ENCODE data around the gene FECH.
"Not testable (repeated sequence)": the region's sequence is repeated elsewhere in the genome, so short reads cannot be mapped to it uniquely, and the experiment has no call there.

The FECH gene

DNA sequence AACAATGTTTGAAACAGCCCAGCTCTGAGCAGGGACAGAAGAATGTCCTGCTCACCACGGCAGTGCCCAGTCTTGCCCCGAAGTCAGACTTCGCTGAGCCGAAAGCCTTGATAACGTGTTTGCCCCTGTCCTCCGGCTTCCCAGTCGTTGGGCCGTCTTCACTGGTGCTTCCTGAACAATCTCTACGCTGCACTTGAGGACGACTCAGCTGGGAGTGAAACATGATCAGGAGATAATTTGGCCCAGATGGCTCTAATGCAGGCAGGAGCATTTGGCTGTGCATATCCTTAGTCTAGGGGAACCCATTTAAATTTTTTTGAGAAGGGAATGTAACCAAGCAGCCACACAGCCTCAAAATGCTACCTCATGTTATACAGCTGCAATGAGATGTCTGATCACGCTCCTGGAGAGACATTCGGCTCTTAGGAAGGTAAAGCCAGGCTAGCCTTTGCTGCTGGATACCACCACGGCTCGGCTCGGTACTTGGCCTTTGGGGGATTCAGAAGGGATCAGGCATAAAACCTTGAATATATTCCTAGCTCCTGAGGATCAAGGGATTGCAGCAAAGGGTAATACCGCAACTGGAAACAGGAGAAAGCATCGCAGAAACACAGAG, 43.6 kb downstream of the FECH start:
- no peaks in the 10 kb centered on the region for H3K36me3 ChIP-seq (ENCODE audit: control insufficient read depth, insufficient read depth, low read length)
- H3K27me3 ChIP-seq (ENCODE audit: control insufficient read depth, insufficient read depth, low read length) = no peaks in the 10 kb centered on the region
- no peaks in the 10 kb centered on the region for H3K4me1 ChIP-seq (ENCODE audit: control insufficient read depth, insufficient read depth, low read length)
- no peak overlapping the region for H3K4me3 ChIP-seq (ENCODE audit: low read depth, low read length)
- no peak overlapping the region for H3K9ac ChIP-seq (ENCODE audit: low read depth, low read length)
- H3K9me3 ChIP-seq (ENCODE audit: control insufficient read depth, insufficient read depth, low read length) = no peaks in the 10 kb centered on the region

DNA sequence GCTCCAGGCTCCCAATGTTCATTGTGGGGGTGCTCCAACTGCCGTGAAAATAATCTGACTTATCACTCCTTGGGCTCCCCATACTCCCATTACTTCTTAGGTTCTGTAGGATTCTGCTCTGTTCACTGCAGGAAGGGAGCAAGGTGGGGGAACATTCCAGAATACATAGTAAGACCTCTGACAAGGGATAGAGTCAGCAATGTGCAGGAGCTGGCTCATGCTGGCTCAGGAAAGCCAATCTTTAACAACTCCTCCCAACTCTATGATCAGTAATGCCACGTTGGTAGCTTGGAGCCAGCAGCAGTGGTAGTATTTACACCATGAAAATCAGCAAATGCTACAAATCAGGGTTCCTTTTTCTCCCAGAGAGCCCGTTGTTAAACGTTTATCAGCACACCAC, 44.4 kb downstream of the FECH start:
- Histone ChIP-seq H3K36me3 (ENCODE audit: control insufficient read depth, insufficient read depth, low read length) (no peaks in the 10 kb centered on the region), H3K9ac (ENCODE audit: low read depth, low read length) (no peak overlapping the region), H3K27me3 (ENCODE audit: control insufficient read depth, insufficient read depth, low read length) (no peaks in the 10 kb centered on the region), H3K9me3 (ENCODE audit: control insufficient read depth, insufficient read depth, low read length) (no peaks in the 10 kb centered on the region), H3K4me3 (ENCODE audit: low read depth, low read length) (no peak overlapping the region), H3K4me1 (ENCODE audit: control insufficient read depth, insufficient read depth, low read length) (no peaks in the 10 kb centered on the region)

DNA sequence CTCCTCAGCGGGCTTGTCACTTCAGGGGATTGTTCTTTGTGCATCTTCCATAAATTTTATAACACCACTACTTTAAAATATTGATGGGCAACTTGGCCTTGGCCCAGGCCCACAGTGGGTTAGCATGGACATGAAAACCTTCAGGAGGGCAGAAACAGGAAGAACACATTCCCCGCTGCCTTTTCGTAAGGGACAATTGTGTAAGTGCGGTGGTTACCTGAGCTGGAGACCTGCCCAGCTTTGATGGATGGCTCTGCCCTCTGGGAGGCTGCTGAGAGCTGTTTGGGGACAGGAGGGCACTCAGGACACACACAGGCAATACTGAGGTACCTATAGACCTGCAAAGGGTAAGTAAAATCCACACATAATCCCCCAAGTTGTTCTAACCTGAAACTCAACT, 46.8 kb downstream of the FECH start:
- Histone ChIP-seq H3K36me3 (ENCODE audit: control insufficient read depth, insufficient read depth, low read length) (no peaks in the 10 kb centered on the region), H3K9ac (ENCODE audit: low read depth, low read length) (no peak overlapping the region), H3K4me1 (ENCODE audit: control insufficient read depth, insufficient read depth, low read length) (no peaks in the 10 kb centered on the region), H3K9me3 (ENCODE audit: control insufficient read depth, insufficient read depth, low read length) (no peaks in the 10 kb centered on the region), H3K4me3 (ENCODE audit: low read depth, low read length) (no peak overlapping the region), H3K27me3 (ENCODE audit: control insufficient read depth, insufficient read depth, low read length) (no peaks in the 10 kb centered on the region)

DNA sequence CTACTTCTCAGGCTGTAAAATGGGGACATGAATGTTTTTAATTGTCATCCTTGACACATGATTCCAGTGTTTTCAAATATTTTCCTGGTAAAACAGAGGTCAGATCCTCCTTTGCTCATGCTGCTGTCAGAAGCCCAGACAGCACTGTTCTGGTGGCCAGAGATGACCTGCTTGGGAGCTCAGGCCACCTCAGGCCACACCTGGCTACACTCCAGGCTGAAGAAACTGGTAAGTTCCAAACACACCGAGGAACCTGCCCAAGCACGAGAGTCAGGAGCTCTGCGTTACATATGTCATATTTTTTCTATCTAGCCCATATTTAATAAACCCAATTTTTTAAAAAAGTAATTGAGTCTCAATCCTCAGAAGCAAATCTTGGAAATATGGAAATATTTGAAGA, 47.9 kb downstream of the FECH start:
- Histone ChIP-seq H3K36me3 (ENCODE audit: control insufficient read depth, insufficient read depth, low read length) (no peaks in the 10 kb centered on the region), H3K4me3 (ENCODE audit: low read depth, low read length) (no peak overlapping the region), H3K27me3 (ENCODE audit: control insufficient read depth, insufficient read depth, low read length) (no peaks in the 10 kb centered on the region), H3K9me3 (ENCODE audit: control insufficient read depth, insufficient read depth, low read length) (no peaks in the 10 kb centered on the region), H3K9ac (ENCODE audit: low read depth, low read length) (no peak overlapping the region), H3K4me1 (ENCODE audit: control insufficient read depth, insufficient read depth, low read length) (no peaks in the 10 kb centered on the region)

DNA sequence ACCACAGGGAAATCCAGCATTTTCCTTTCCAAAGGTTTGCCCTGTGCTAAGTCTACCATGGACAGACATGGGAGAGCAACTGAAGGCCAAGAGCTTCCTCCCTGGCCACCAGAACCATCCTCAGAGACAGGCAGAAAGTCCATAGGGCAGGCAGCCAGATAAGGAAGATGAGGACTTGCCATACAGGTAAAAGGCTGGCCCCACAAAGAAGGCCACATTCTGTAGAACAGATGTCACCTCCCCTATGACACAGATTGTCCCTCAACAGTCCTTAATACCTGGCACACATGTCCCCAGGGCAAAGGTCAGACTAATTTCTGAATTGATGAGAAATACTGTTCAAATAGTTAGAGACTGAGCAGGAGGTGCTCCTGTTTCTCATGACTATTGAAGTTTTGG, 52.0 kb downstream of the FECH start:
- Histone ChIP-seq H3K9ac (ENCODE audit: low read depth, low read length) (no peak overlapping the region), H3K27me3 (ENCODE audit: control insufficient read depth, insufficient read depth, low read length) (no peaks in the 10 kb centered on the region), H3K4me1 (ENCODE audit: control insufficient read depth, insufficient read depth, low read length) (peaks cover 9% of the 10 kb centered on the region), H3K9me3 (ENCODE audit: control insufficient read depth, insufficient read depth, low read length) (no peaks in the 10 kb centered on the region), H3K36me3 (ENCODE audit: control insufficient read depth, insufficient read depth, low read length) (no peaks in the 10 kb centered on the region), H3K4me3 (ENCODE audit: low read depth, low read length) (no peak overlapping the region)

DNA sequence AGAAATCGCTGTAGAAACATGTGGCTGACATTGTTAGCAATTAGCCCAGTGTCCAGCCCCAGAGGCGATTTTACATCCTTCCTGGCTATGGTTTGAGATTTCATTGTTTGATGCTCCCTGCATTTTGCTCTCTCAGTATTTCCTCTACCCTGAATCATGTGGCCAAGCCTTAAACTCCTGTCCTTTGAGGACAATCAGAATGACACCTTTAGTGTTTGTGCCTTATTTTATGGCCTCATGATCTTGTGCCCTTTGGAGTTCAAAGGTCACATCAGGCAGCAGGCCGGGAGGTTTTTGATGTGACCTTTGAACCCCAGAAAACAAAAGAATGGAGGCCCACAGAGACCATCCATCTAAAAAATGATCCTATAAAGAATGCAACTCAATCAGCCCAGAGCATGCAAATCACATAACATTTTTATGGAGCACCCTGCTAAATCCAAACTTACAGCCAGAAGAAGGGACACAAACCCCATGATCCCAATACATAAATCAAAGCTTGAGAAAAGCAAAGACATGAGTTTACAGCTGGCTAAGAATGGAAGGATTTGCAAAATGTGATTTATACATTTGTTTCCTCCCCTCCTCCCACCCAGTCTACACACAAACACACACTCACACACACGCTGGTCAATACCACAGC, 52.5 kb downstream of the FECH start:
- H3K27me3 ChIP-seq (ENCODE audit: control insufficient read depth, insufficient read depth, low read length) = no peaks in the 10 kb centered on the region
- H3K4me3 ChIP-seq (ENCODE audit: low read depth, low read length) = no peak overlapping the region
- H3K36me3 ChIP-seq (ENCODE audit: control insufficient read depth, insufficient read depth, low read length) = no peaks in the 10 kb centered on the region
- peaks cover 9% of the 10 kb centered on the region for H3K4me1 ChIP-seq (ENCODE audit: control insufficient read depth, insufficient read depth, low read length)
- H3K9me3 ChIP-seq (ENCODE audit: control insufficient read depth, insufficient read depth, low read length) = no peaks in the 10 kb centered on the region
- H3K9ac ChIP-seq (ENCODE audit: low read depth, low read length) = no peak overlapping the region

DNA sequence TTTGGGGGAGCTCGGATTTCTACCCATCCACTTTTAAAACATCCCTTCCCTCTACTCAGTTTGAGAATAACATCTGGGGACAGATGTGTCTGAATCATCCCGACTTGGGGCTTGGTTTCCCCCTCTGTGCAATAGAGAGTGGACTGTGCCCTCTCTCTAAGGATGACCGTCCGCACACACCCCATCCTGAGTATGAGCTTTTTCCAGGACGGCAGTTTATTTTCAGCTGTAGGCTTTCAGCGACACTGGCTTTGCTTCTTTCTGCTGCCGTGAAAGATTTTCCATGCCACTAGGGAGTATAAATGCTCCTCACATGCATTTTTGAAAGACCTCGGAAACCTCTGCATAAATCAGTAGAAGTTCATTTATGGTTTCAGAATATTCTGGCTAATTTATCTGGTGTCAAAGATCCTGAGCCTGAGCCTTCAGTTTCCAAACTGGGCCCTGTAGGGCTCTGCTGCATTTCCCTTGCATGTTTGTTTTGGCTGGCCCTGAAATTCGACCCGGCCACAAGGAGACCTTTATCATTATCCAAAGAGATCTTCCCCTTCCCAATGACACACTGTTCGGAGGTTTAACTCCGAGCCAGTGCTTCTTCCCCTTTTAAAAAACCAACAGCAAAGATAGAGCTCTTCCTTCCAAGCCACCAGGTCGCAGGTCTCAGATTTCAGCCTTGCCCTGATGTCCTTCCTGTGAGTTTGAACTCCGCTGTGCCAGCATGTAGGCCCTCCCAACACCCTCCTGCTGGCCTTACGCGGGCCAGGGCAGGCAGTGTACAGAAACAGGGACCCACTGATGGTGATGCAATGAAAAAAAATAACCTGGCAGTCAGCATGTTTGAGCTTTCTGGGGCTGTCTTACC, 53.3 kb downstream of the FECH start:
- no peaks in the 10 kb centered on the region for H3K9me3 ChIP-seq (ENCODE audit: control insufficient read depth, insufficient read depth, low read length)
- no peaks in the 10 kb centered on the region for H3K27me3 ChIP-seq (ENCODE audit: control insufficient read depth, insufficient read depth, low read length)
- peaks cover 9% of the 10 kb centered on the region for H3K4me1 ChIP-seq (ENCODE audit: control insufficient read depth, insufficient read depth, low read length)
- no peaks in the 10 kb centered on the region for H3K36me3 ChIP-seq (ENCODE audit: control insufficient read depth, insufficient read depth, low read length)
- H3K9ac ChIP-seq (ENCODE audit: low read depth, low read length) = no peak overlapping the region
- no peak overlapping the region for H3K4me3 ChIP-seq (ENCODE audit: low read depth, low read length)

DNA sequence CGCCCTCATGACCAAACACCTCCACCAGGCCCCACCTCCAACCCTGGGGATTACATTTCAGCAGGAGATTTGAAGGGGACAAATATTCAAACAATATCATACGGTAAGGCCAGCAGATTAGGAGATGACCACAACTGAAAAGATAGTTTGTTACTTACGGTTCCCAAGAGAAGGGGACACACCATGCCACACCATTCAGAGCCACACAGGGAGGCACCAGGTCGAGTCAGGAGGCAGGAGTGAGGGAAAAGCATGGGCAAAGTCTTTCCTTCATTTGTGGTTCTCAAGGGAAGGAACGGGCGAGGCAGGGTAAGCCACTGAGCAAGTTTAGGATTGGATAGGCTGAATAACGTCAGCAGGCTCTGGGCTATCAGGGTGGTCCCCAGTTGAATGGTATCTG, 57.4 kb downstream of the FECH start:
- Histone ChIP-seq H3K9ac (ENCODE audit: low read depth, low read length) (no peak overlapping the region), H3K27me3 (ENCODE audit: control insufficient read depth, insufficient read depth, low read length) (no peaks in the 10 kb centered on the region), H3K4me1 (ENCODE audit: control insufficient read depth, insufficient read depth, low read length) (peaks cover 9% of the 10 kb centered on the region), H3K36me3 (ENCODE audit: control insufficient read depth, insufficient read depth, low read length) (no peaks in the 10 kb centered on the region), H3K4me3 (ENCODE audit: low read depth, low read length) (no peak overlapping the region), H3K9me3 (ENCODE audit: control insufficient read depth, insufficient read depth, low read length) (no peaks in the 10 kb centered on the region)

DNA sequence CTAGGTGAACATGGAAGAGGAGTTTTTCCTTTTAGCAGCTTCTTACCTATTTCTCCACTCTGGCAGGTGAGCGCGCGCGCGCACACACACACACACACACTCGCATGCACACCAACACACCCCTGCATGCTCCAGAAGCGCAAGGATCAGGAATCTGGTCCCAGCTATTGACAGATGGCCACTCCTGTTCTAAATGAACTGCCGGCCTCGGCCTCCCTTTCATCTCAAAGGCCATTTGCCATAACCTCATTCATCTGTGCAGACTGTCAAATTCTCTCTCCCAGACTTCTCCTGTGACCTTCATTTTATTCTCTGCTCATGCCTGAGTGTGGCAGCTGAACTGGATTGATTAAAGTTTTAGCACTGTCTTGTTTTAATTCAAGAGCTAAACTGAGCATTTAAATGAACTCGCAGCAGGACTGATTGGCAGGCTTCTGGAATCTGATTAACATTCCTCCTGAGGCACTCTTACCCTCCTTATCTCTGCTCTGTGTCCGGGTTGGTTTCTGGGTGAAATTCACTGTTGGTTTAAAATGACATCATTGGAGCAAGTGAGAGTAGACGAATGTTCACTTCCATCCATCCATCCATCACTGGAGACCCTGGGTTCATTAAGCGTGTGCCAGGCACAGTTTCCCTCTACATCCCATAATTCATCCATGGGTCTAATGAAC, 58.8 kb downstream of the FECH start:
- no peak overlapping the region for H3K4me3 ChIP-seq (ENCODE audit: low read depth, low read length)
- no peak overlapping the region for H3K9ac ChIP-seq (ENCODE audit: low read depth, low read length)
- H3K36me3 ChIP-seq (ENCODE audit: control insufficient read depth, insufficient read depth, low read length) = no peaks in the 10 kb centered on the region
- no peaks in the 10 kb centered on the region for H3K9me3 ChIP-seq (ENCODE audit: control insufficient read depth, insufficient read depth, low read length)
- H3K27me3 ChIP-seq (ENCODE audit: control insufficient read depth, insufficient read depth, low read length) = no peaks in the 10 kb centered on the region
- peaks cover 1% of the 10 kb centered on the region for H3K4me1 ChIP-seq (ENCODE audit: control insufficient read depth, insufficient read depth, low read length)

DNA sequence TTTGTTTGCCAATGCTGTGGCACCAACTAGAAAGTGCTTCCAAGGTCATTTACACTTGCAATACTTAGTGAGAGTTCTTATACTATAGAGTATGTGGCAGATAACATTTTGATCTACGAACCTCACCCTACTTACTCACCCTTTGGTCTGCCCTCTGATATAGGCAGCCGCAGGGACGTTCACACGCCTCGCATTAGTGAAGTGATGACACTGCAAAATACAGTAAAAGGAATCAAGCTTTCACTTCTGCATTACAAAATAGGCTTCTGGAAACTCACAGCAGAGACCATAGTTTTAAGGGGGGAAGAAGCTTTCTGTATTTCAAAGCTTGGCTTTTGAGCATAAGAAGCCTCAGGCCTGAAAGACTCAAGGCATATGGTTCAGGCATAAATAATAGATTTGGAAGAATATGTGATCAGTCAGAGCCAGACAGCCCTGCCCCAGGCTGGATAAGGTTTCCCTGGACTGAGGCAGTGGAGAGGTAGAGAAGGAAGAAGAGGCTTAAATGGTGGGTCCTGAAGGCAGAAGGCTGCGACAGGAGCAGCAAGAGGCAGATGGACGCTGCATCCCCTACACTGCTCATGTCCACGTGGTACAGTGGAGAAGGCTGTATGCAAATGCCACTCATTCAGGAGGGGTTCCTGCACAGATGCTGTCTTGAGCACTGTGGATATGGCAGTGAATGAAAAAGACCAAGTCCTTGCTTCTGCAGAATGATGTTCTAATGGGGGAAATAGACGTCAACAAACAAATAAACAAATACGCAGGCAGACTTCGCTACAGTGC, 63.1 kb downstream of the FECH start:
- Histone ChIP-seq H3K4me1 (ENCODE audit: control insufficient read depth, insufficient read depth, low read length) (no peaks in the 10 kb centered on the region), H3K9ac (ENCODE audit: low read depth, low read length) (no peak overlapping the region), H3K4me3 (ENCODE audit: low read depth, low read length) (no peak overlapping the region), H3K36me3 (ENCODE audit: control insufficient read depth, insufficient read depth, low read length) (no peaks in the 10 kb centered on the region), H3K9me3 (ENCODE audit: control insufficient read depth, insufficient read depth, low read length) (no peaks in the 10 kb centered on the region), H3K27me3 (ENCODE audit: control insufficient read depth, insufficient read depth, low read length) (no peaks in the 10 kb centered on the region)

DNA sequence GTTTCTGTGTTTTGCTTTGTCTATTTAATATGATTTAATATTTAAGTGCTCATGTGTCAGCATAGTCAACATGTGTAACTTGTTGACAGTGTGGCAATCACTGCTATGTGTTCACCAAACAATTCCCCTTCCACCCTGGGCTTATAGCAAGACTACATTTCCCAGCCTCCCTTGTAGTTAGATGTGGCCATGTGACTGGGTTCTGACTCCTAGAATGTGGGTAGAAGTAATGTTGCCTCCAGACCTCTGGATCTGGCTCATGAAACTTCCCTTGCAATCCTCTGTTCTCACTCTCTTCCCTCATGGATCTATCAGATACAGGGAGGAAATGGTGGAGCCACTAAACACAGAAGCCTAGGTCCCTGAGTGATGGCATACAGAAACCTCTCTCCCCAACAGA, 64.2 kb downstream of the FECH start:
- not testable (repeated sequence) for H3K4me1 ChIP-seq (ENCODE audit: control insufficient read depth, insufficient read depth, low read length); H3K4me3 ChIP-seq (ENCODE audit: low read depth, low read length); H3K9ac ChIP-seq (ENCODE audit: low read depth, low read length); H3K27me3 ChIP-seq (ENCODE audit: control insufficient read depth, insufficient read depth, low read length); H3K9me3 ChIP-seq (ENCODE audit: control insufficient read depth, insufficient read depth, low read length); H3K36me3 ChIP-seq (ENCODE audit: control insufficient read depth, insufficient read depth, low read length)

Data from iPS-15b (cell line).